GM18951 (cell line): Measurements from ENCODE around the gene HPN.

Experiments
- POLR2A ChIP-seq: IDR thresholded peaks from 4 replicates; pipeline ENCODE4 v1.6.1; 2011; ENCODE audit warnings: mild to moderate bottlenecking; ENCODE audit not compliant: insufficient read length, insufficient read depth; ENCODE audit errors: extremely low read depth
- in situ Hi-C: fragments of 300-500 bp; cut with MboI; formaldehyde crosslinking; loops from one replicate; pipeline ENCODE4 v1.12.0; 2022; ENCODE audit warnings: low sequenced_read_pairs, mixed read lengths, inconsistent platforms; ENCODE audit not compliant: unreplicated experiment

Gene HPN

GRCh38 chr19:35112995-35113688, 71.6 kb downstream of the HPN start:
- in situ Hi-C loops: no loop called here
- TF ChIP-seq POLR2A: no peak

GRCh38 chr19:35114353-35115176, 73.0 kb downstream of the HPN start:
- in situ Hi-C loops: no loop called here
- no peak for TF ChIP-seq POLR2A

- in situ Hi-C loops: no loop called here
- TF ChIP-seq POLR2A: no peak
These were observed 73.8 kb downstream of the HPN start, which contains the start of gene FXYD3 for GRCh38 chr19:35115177-35115951. TSS of gene FXYD3 (plus strand) at chr19:35115823. CDS start at chr19:35119377, 3,554 bp downstream.
